Prostate gland (tissue), 2 donors: ENCODE data around the gene INTU.

ENCODE experiments used
- POLR2A ChIP-seq: fragments of 450-650 bp; IDR thresholded peaks from one replicate; pipeline ENCODE4 v1.6.1; 2016; ENCODE audit warnings: antibody characterized with exemption, mild to moderate bottlenecking
- TF ChIP-seq, protein P1 (sequence below), 4 experiments: fragments of 200-600 bp in 2 of 4; fragments of 450-650 bp in 2 of 4; sonication (generic) in 2 of 4; IDR thresholded peaks; 1 replicate in 3 of 4; 2 replicates in 1 of 4; pipeline ENCODE4 v1.5.1; 2016 to 2019; ENCODE audit warnings: antibody characterized with exemption in 4 of 4, mild to moderate bottlenecking in 2 of 4, moderate library complexity in 2 of 4

DNA sequence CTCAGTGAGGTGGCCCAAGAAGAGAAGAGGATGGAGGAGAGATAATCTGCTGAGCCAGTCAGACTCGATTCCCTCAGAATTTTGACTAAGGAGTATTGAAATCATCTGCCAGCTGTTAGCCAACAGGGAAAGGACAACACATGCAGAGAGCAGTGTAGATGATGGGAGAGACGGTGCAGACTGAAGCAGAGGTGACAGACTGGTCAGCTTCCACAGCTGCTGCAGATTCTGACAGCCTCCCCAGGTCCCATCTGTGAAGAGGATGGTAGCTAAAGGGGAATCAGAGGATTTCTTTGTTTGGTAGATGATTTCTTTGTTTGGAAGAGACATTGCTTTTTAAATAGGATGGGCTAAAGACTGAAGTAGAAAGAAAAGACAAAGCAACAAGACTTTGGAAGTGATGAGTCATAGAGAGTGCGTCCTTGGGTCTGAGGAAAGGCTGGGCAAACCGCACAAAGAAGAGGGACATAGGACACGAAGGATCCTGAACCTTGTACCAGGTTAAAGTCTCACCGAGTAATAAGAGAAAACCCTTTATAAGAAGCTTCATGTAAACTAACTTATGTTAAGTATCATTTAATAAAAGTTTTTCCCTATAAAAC, 27.6 kb downstream of the INTU start:
- TF ChIP-seq, protein P1, sequence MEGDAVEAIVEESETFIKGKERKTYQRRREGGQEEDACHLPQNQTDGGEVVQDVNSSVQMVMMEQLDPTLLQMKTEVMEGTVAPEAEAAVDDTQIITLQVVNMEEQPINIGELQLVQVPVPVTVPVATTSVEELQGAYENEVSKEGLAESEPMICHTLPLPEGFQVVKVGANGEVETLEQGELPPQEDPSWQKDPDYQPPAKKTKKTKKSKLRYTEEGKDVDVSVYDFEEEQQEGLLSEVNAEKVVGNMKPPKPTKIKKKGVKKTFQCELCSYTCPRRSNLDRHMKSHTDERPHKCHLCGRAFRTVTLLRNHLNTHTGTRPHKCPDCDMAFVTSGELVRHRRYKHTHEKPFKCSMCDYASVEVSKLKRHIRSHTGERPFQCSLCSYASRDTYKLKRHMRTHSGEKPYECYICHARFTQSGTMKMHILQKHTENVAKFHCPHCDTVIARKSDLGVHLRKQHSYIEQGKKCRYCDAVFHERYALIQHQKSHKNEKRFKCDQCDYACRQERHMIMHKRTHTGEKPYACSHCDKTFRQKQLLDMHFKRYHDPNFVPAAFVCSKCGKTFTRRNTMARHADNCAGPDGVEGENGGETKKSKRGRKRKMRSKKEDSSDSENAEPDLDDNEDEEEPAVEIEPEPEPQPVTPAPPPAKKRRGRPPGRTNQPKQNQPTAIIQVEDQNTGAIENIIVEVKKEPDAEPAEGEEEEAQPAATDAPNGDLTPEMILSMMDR (IDR thresholded peaks at IDR 0.05): no peak
- no peak for TF ChIP-seq POLR2A
